GM21786 (cell line): ENCODE measurements around the gene PRR14L.
A peak's percentile ranks its signal among the peaks of the same experiment; 100 is the strongest.
"Not testable (repeated sequence)": the region's sequence is repeated elsewhere in the genome, so short reads cannot be mapped to it uniquely, and the experiment has no call there.

Experiments
- ATAC-seq: cut with Tn5 transposase; IDR thresholded peaks from one replicate; pipeline ENCODE4 v1.9.1; 2021; ENCODE audit not compliant: unreplicated experiment

PRR14L gene

DNA sequence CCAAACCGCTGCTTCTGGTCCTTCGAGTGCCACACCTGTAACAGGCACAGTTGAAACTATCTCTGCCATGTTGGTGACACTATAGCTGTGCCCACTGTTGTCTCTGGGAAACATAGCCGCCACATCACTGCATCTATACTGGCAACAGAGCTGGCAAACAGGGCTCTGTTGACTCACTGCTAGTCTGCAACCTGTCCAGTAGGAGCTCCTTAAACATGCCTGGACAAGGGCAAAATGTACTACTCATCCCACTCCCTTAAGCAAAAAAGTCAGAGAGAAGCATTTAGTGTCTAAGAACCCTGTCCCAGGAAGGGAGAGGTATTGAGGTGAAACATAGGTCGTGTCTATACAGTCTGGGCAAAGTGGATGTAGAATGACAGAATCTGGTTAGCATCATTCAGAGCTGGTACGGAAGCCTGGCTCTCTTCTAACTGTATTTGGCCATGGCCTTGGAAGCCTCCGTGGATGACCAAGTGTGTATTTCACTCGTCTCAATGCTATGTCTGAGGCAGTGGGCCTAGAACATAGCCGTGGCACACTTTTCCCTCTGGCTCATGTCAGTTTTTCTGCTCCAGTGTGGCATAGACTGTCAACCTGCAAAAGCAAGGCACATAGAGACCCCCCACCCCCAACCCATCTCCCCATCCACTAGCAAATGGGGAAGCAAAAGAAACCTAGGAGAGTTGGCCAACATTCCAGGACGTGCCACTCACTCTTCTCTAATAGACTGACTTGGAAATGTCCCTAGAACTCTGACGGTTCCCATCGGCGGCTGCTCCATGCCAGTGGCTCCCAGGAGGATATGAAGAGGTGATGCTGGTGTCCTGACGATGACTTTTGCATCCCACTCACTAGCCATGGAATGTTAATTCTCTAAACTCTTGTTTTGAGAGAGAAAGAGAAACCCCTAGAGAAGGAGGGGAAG lies 66.5 kb downstream of the PRR14L start:
- ATAC-seq, result no peak

- no peak for ATAC-seq
Measured at GRCh38 chr22:31682751-31683150, 67.2 kb downstream of the PRR14L start.

DNA sequence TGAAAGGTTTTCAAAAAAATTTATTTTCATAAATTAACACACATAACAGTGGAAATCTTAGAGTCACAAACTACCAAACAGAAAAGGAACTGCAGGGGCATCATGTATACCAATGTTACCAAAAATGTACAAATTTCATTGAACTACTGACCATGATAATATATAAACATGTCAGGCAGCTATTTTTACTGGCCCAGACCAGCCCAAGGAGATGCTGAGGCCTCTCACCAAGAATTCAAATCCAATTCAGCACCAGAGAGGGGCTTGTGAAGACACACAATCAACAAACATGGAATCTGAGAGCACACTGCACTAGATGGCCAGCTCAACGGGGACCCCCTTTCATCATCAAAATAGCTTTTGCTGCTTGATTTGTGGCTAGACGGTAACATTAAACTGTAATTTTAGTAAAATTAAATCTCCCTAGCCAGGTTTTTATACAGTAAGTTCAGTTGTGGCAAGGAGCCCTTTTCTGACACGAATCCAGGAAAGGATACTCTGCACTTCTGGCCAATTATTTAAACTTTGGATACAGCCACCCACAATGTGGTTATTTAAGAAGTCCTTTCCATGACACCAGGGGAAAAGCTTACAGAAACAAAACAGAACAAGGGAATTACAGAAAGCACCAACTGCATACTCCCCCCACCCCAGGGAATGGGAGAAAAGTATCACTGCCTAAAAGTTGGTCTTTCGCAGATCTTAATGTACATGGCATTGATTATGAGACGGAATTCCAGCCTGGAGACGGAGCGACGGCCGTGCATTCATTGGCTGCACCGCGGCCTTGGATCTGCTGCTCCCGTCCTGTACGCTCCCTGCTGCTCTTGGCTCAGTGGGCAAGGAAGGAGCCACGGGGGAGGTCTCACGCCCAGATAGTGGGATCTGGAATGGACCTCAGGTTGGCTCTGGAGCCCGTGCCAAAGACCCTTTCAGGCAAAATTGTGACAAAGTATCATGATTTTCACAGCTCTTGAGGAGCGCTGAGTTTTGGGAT lies 68.3 kb downstream of the PRR14L start:
- ATAC-seq, result no peak

GRCh38 chr22:31680861-31681341 lies 69.0 kb downstream of the PRR14L start:
- no peak for ATAC-seq

- no peak for ATAC-seq
Measured at GRCh38 chr22:31678748-31679147, 71.2 kb downstream of the PRR14L start.

GRCh38 chr22:31676700-31677099 lies 73.2 kb downstream of the PRR14L start:
- ATAC-seq, result peak; percentile 65

DNA sequence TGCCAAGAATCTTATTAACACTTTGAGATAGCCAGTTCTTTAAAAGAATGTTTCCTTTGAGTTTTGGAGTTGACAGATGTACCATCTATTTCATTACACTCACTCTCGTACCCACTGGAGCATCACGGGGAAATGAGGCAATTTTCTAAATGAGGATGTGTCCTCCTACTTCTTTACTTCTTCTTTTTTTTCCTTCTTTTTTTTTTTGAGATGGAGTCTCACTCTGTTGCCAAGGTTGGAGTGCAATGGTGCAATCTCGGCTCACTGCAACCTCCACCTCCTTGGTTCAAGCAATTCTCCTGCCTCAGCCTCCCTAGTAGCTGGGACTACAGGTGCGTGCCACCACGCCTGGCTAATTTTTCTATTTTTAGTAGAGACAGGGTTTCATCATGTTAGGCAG lies 75.7 kb downstream of the PRR14L start:
- not testable (repeated sequence) for ATAC-seq

DNA sequence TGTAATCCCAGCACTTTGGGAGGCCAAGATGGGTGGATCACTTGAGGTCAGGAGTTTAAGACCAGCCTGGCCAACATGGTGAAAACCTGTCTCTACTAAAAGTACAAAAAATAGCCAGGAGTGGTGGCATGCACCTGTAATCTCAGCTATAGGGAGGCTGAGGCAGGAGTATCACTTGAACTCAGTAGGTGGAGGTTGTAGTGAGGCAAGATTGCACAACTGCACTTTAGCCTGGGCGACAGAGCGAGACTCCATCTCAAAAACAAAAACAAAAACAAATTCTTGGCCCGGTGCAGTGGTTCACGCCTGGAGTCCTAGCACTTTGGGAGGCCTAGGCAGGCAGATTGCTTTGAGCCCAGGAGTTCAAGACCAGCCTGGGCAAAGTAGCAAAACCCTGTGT lies 81.1 kb downstream of the PRR14L start:
- not testable (repeated sequence) for ATAC-seq

- ATAC-seq, result no peak
Measured at GRCh38 chr22:31662668-31663037, 87.3 kb downstream of the PRR14L start.

DNA sequence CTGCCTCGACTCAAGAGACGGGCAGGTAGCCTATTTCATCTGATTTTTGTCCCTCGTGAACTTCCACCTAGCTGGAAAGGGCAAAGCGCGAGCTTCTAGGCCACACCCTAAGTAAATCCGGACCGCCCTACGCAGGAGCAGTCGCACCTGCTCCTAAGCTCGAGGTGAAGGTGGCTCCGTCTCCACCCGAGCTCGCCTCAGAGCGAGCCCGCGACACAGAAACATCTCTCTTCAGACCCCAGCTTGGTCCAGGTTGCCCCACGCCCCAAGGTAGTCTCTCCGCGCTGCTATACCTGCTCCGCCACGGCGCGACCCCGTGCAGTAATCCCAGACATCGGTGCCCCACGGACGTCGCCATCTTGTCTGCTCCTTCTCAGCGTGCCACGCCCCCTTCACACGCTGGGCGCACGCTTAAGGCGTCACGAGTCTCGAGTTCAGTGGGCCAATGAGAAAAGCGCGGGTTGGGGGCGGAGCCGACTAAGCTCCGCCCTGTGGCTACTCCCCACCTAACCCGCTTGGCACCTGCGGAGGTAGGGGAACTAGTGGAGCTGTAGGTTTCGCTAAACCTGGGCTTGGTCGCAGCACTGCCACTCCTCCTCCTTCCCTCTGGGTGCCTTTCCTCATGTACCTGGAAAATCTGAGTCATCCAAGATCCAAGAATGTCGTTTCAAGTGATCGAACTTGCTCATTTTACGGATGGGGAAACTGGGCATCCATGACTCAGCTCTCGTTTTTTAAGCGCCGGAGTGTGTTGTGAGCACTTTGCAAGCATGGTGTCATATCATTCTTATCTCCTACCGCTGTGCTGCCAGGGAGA lies 87.9 kb downstream of the PRR14L start, which contains the start of gene PISD:
Gene PISD (minus strand): TSS at position 365 of the 817 bp plus-strand sequence. CDS start 7 bp downstream, at position 358.
- ATAC-seq, result peak; percentile 73

DNA sequence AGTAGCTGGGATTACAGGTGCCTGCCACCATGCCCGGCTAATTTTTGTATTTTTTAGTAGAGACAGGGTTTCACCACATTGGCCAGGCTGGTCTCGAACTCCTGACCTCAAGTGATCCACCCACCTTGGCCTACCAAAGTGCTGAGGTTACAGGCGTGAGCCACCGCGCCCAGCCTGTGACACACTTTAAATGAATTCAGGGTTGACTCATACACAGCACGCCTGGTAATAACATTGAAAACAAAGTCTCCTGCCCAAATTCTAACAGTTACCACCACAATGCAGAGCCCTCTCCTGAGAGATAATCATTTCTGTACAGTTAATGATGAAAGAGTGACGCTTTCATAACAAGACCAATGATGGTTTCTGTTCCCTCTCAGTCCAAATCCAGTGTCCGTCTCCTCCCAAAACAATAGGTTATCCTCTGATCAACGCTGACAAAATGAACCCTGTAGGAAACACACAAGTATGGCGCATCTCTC lies 89.0 kb downstream of the PRR14L start:
- not testable (repeated sequence) for ATAC-seq

GRCh38 chr22:31659246-31659645 lies 90.7 kb downstream of the PRR14L start:
- no peak for ATAC-seq

DNA sequence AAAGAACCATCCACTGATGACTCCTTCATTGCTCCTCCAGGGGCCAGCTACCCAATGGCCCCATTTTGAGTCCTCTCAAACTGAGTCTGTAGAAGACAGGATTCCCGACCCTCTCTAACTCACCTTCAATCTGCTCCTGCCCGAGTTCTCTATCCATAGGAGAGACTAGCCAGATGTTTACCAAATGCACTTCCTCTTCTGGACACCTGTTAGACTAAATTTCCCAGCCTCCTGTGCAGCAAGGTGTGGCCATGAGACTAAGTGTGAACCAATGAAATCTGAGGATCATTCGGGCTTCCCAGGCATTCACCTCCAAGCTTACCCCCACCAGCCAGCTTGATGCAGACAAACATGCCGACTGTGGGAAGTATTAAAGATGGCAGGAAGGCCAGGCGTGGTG lies 95.5 kb downstream of the PRR14L start:
- no peak for ATAC-seq

- ATAC-seq, result no peak
Measured at GRCh38 chr22:31653944-31654343, 96.0 kb downstream of the PRR14L start.

GRCh38 chr22:31652911-31653684 lies 96.8 kb downstream of the PRR14L start:
- ATAC-seq, result no peak

GRCh38 chr22:31652088-31652487 lies 97.8 kb downstream of the PRR14L start:
- ATAC-seq, result no peak

DNA sequence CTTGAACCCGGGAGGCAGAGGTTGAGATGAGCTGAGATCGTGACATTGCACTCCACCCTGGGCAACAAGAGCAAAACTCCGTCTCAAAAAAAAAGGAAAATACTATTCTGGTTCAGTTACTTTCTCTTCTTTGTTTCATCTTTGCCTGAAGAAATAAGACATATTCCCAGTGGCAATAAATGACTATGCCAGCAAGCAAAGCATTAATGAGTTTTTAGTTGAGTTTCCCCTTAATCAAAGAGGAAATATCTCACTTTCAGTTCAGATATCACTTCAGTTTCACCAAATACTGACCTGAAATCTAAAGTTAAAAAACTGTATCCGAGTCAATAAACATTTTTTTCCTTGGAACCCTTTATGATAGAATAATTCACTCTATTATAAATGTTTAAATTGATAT lies 98.3 kb downstream of the PRR14L start:
- no peak for ATAC-seq

DNA sequence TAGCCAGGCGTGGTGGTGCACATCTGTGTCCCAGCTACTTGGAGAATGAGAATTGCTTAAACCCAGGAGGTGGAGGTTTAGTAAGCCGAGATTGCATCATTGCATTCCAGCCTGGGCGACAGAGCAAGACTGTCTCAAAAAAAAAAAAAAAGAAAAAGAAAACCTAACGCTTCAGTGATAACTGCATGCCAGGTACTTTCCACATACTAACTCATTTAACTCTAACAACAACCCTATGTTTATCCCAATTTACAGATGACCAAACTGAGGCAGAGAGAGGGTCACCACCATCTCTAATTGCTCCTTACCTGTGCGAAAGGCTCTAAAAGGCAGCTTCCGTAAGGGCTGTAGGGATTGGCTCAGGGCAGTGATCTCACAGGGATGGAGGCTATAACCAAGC lies 99.5 kb downstream of the PRR14L start:
- ATAC-seq, result no peak

- ATAC-seq, result no peak
Measured at GRCh38 chr22:31647523-31648320, 102.2 kb downstream of the PRR14L start.
